HG02885 (cell line): Measurements from ENCODE around the gene JPH4.

Experiments
- ATAC-seq: cut with Tn5 transposase; IDR thresholded peaks from one replicate; pipeline ENCODE4 v1.9.1; 2021; ENCODE audit warnings: mild to moderate bottlenecking; ENCODE audit not compliant: unreplicated experiment, poor library complexity

JPH4 gene

DNA sequence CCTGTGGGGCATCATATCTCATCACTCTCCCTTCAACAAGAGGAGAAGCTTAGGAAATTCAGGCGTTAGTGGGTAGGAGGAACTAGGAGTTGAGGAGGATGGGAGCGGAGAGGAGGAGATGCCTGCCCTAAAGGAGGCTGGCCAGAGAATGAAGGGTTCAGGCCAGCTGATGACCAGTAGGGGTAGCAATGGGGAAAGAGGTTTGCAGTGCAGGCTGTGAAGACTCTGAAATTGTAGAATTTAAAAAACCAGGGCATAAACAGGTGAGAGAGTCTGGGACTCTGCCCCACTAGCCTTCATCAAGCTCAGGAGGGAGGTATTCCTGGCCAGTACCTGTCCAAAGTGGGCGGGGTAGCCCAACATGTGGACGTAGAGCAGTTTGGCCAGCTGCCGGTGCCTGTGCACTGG is 11.8 kb downstream of the JPH4 start:
- peak; percentile 7 for ATAC-seq

DNA sequence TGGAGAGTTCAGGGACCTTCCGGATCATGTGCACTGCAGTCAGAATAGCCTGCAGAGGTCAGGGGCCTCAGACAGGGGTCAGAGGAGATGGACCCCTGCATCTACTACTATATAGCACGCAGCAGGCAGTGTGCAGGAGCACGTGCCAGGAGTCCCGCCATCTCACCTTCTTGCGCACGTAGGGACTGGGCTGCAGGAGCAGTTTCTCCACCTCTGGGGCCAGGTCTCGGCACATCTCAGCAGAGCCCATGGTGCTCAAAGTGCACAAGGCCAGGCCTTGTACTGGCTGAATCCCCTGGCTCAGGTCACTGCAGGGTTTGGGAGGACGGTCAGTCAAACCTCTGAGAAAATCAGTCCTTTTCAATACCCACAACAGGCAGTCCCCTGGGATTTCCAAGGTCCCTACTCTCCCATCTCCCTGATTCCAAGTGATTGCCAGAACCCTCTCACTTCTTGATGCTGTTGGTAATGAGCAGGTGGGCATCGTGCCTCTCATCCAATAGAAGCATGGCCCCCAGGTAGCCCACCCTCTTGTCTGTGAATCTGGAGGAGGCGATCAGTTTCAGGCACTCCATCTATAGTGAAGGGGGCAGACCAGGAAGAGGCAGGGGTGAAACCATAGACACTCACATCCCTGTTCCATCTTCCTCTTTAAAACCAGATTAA is 12.3 kb downstream of the JPH4 start:
- ATAC-seq: no peak

DNA sequence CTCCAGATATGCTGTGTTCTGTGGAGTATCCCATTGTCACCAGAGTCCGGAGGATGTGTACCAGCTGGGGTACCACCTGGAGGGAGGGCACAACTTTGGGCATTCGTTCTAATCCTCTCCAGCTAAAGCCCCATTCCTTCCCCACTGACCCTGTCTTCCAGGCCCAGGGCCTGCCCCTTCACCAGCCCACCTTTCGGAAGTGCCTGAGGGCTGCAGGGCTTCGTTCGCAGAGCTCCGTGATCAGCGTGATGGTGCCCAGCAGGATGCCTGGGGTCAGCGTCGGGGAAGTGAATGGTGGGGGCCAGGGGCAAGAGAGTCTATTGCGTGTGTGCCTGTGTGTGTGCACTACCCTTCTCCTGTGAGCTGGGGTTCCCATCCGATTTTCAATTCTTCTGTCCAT is 13.0 kb downstream of the JPH4 start:
- no peak for ATAC-seq

DNA sequence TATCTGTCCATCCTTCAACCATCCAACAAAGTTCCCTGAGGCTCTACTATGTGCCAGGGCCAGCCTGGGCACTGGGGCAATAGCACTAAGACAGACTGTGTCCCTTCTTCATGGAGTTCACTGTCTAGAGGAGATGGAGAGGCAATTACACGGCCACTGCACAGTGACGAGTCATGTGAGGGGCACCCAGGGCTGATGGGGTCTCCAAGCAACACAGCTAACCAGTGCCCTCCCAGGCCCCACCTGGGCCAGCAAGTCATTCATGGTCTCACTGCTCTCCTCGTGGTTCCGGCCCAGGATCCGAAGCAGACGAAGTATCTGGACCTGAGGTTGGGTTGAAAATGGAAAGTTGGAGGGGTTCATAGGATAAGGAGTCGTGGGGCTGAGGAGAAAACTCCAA is 13.7 kb downstream of the JPH4 start:
- no peak for ATAC-seq

DNA sequence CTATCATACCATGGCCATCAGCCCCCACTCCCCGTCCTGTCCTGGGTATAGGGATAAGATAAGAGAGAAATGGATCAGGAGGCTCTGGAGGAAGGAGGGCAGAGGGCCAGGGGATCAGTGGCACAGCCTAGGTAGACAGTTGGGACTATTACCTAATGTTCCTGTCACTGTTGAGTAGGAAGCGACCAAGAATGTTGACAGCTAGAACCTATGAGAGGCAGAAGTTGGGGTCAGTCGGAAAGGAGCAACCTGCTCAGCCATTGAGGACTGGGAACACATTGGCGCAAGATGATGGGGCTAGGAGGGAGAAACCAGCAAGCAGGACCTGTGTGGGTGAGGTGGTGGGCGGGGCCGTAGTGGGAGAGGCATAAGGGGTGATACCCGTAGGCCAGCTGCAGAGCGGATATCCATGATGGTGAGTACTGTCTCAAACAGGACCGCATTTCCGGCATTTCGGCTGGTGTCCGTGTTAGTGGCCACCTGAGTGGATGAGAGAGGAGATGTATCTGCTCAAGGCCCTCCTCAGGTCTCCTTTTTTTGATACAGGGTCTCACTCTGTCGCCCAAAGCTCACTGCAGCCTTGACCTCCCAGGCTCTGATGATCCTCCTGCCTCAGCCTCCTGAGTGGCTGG is 14.3 kb downstream of the JPH4 start:
- no peak for ATAC-seq

DNA sequence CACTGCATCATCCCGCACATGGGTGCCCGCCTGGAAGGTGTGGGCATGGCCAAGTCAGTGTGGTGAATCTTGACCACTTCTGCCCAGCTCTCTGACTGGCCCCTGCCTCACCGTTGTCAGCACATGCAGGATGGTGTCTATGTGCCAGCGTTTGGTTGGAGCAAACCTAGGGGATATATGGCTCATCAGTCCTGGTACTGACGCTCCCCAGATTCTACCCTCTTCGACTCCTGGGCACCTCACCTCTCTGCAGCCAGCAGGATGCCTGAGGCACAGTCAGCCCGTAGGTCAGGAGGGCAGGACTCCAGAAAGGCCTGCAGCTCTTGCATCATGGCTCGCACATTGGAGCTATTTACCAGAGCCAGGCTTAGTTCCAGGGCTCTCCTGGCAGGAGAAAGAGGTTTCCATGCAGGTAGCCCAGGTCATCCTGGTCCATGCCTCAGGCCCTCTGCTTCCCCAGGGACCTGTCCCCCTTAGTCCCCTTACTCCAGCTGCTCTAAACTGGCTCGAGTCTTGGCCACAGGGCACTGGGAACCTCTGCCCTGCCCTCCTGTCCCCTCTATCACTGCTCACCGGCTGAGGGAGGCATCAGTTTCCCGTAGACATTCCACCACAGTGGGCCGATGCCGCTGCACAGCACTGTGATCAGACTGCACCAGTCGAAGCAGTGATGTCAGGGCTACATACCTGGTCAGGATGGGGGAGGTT is 15.0 kb downstream of the JPH4 start:
- ATAC-seq: no peak

DNA sequence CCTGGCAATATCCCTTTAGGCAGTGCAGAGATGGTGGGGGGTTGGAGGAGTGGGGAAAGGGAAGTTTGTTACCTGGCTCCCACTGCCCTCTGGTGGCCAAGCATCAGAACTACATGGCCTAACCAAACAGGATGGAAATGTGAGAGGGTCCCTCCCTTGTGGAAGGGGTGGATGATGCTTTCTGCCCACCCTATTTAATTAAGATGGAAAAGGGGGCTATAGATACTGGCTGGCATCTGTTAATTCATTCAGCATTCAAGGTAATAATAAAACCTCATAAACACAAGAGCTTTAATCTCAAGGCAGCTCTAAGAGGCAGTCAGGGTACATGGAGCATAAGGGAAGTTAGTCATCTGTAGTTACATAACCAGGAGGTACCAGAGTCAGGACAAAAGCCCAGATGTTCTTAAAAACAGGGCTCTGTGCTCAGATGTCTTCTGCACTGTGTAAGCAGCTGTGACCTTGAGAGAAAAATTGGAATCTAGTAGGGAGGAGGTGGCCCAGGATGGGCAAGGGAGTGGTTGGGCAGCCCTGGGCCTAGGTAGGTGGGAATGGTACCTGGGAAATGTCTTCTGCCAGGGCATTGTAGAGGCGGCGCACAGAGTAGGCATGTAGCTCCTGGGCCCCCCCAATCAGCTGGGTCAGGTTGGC is 15.6 kb downstream of the JPH4 start:
- ATAC-seq: no peak

DNA sequence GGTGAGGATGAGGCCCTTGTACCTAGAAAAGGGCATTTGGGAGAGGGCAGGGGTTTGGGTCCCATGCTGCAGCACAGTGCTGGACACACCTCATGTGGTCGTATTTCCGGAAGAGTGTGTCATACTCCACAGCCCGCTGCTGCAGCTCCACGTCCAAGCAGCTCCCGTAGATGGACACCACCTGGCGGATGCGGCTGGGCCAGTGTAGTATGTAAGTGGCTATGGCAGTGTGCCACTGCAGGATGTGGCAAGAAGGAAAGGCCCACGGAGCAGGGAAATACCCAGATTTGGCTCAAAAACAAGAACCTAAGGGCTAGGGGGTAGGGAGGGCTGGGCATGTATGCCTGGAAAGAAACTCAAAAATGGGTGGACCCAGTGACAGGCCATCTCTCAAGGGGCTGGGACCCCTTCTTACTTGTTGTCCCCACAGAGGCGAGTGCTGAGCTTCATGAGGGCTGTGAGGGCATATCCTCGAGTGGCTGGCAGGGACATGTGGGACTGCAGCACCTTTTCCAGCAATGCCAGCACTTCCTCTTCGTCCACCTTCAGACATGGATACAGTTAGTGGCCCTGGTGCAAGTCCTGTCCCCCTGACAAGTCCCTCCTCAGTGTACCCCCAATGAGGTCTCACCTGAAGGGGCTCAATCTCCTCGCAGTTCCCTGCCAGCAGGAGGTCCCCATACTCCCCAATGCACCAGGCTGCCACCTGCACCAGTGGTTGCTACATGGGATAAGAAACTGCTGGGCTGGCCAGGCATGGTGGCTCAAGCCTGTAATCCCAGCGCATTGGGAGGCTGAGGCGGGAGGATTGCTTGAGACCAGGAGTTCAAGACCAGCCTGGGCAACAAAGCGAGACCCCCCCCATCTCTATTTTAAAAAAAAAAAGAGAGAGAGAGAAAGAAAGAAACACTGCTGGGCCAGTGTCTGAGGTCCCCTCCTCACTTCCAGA is 16.4 kb downstream of the JPH4 start:
- no peak for ATAC-seq

DNA sequence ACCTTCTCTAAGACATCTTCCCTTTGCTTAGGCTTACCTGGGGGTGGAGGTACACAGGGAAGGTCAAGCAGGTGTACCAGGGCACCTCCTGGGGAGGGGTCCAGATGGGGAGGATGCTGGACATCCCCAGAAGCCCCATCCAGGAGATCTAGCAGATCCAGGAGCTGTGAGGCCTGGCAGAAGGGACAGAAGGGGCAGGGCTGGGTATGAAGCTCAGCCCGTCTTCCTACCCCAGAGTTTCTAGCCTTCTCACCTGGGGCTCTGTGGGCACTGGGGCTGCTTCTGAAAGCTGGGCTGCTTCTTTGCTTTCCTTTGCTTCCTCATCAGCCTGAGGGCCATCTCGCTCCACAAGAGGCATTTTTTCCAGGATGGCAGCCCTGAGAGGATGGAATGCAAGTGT is 17.3 kb downstream of the JPH4 start:
- ATAC-seq: no peak

DNA sequence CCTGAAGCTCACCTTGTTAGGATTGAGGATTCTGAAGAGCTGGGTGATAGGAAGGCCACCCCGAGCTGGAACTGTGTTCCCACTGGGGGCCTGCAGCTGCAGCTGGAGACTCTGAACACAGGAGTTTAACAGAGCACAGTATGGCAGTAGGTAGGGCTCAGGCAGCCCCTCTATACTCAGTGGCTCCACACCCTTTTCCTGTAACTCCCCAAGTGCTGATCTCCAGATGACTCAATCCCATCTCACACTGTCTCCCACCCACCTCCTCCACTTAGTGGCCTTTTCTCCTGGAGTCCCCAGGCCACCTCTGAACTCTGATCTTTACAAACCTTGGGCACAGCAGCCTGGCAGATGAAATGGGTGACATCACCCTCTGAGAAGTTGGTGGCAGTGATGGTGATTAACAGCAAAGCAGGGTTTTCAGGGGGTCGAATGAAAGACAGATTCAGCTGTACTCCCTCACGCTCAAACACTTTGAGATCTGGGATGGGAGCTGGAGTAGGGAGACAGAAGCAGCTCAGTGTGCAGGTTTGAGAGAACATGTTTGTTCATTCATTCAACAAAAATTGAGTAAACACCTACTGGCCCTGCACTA is 18.6 kb downstream of the JPH4 start:
- no peak for ATAC-seq

DNA sequence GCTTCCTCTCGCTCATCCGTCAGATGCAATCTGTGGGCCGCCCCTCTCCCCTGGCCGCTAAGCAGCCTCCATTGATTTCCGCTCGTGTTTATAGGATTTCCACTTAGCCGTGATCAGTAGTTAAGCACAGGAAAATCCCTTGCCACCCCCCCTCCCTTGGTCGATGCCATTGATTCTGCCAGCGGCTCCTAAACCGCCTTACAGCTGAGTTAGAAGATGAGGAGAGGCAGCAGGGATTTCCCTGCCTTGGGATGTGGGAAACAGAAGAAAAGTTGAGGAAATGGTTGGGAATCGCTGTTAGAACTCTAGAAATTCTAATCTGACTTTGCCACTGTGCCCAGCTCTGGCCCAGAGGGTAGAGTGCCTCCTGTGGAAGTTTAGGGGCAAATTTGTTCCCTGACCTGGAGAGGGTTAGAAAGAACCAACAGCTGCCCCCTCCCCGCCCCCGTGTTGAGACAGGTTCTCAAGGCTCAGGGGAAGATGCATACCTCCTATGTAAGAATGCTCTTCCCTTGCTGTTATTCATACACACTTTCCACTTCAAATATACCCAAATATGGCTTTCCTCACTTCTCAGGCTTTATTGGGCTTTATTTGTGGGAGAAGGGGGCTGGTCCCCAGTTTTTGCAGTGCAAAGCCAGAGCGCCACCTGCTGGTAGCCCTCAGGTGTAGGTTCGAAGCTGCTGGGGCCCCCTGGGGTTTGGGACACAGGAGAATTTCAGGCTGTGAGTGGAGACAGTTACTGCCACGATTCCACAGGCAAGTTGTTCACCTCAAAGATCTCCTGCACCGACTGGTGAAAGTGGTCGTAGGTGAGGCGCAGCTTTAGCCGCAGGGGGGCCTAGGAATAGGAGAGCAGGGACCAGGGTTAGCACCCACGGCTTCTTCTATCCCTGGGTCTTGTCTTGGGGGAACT is 19.3 kb downstream of the JPH4 start:
- ATAC-seq: no peak

DNA sequence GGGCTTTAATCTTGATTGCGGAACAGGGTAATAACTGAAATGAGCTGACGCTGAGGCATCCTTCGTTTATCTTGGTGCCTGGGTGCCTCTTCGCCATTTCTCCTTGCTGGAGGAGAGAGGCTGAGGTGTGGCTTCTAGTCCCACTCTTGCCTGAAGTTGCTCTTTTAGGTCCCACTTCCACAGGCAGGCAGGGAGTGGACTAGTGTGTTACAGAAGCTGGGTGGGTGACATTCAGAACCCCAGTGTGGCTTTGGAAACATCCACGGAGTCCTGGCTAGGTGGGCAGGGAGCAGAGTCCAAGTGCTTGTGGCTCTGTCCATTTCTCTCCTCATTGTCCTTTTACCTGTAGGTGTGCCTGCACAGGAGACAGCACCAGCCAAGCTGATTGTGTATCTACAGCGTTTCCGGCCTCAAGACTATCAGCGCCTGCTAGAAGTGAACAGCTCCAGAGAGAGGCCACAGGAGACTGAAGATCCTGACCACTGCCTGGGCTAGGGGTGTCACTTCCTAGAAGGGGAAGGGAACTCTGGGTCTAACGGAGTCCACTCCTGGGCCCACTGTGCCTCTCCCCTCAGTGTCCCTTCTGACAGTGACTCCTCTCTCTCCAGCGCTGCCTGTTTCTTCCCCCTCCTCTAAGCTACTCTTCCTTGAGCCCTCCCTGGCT is 20.1 kb downstream of the JPH4 start:
- no peak for ATAC-seq

DNA sequence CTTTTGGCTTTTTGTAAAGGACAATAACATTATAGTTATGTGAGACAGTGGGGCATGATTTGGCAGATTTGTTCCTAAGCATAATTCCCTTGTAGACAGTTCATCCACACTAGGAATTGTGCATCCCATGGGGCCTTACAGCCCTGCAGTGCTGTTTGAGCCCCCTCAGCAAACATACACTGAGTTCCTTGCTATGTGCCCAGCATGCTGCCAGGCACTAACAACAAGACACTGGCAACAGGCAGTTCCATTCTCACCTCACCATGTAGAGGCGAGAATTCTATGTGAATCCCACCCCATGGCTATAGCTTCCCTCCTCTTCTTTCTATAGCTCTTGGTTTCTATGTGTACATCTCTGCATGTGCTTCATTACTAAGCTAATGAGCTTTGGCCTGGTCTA is 20.6 kb downstream of the JPH4 start:
- ATAC-seq: no peak

DNA sequence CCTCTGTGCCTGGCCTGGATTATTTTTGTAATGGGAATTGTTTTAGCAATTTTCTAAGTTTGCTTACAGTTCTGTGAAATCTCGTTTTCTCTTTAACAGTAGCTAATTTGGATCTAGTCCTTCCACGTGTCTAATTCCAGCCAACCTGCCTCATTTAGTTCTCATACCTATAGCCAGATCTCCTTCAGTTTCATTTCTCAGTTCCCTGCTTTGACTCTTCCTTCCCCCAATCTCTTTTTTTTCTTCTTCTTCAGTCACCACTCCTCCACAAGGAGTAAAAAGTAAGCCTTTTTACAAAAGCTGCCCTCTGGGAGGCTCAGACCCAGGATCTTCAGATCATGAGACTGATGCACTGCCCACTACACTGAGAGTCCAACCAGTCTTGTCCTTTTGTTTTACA is 21.1 kb downstream of the JPH4 start:
- no peak for ATAC-seq

DNA sequence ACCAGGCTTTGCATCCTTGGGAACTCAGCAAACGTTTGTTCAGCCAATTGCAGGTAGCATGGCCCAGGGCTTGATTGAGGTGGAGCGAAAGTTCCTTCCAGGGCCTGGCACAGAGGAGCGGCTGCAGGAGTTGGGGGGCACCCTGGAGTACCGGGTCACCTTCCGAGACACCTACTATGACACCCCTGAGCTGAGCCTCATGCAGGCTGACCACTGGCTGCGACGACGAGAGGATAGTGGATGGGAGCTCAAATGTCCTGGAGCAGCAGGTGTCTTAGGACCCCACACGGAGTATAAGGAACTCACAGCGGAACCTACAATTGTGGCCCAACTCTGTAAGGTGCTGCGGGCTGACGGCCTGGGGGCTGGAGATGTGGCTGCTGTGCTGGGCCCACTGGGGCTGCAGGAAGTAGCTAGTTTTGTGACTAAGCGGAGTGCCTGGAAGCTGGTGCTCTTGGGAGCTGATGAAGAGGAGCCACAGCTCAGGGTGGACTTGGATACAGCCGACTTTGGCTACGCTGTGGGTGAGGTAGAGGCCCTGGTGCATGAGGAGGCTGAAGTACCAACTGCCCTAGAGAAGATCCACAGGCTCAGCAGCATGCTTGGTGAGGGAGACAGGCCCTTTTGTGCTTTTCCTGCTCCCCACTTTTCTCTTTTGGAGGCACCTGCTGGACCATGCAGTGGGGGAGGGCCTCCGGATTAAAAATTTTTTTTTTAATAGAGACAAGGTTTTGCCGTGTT is 21.7 kb downstream of the JPH4 start:
- ATAC-seq: no peak

DNA sequence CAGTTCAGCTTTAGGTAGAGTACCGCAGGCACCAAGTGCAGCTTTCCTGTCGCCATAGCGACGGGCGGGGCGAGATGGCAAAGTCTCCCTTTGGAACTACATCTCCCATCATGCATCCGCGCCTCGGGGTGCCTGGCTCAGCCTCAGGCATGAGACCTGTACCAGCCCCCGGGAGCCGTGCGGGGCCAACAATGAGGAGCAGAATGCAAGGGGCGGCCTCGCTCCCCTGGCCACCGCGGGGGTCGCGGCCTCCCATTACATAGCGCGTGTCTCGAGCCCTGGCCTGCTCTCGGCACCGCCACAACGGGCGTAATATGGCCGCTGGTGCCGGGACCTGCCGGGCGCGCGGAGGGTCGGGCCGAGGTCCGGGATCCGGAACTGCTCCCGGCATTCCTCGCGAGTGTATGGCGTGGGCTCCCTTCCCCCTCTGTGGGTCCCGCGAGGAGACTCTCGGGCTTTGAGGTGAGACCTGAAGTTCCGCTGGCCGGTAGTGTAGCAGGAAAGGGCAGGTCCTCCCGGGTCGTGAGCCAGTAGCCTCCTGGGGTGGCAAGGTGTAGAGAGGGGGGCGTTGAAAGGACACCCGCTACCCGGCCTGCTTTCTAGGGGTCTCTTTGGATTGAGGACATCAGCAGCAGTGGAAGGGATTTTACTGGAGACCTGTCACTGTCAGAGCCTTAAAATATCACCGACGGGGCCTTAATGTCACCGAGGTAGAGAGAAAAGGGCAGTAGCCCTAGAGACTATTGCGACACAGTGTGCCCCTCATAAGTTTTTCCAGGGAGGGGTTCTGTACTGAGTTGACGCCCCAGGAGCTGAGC is 22.5 kb downstream of the JPH4 start, which contains the start of gene THTPA:
Gene THTPA (plus strand): TSS at position 390 of the 818 bp plus-strand sequence. CDS start 487 bp downstream, outside the sequence.
- peak; percentile 84 for ATAC-seq

DNA sequence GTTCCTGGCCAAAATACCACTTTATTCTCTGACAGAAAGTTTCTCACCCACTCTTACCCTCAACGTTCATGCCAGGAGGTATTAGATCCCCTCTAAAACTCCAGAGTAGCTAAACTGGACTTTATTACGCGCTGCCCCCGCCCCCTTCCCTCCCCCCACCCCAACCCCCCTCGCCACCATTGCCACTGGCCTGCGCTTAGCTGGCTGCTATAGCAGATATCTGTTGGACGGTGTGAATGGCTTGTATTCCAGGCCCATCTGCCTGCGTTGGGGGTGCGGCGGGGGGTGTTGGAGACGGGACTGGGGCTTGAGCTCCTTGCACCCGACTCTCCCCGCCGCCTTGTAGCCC is 23.1 kb downstream of the JPH4 start:
- ATAC-seq: no peak
